ENCODE results near the gene DDX21. TPM values are rescaled to one million over a fixed set of nuclear protein-coding genes. Genes with fewer than 3 reads are reported as not detected.

DDX21 gene
- total and polyA plus RNA-seq, 9 of the 15 experiments (the other 6 are each of a cell fraction or from before 2014, with no cell fraction given) = 143 to 365 (median 281) TPM

DNA sequence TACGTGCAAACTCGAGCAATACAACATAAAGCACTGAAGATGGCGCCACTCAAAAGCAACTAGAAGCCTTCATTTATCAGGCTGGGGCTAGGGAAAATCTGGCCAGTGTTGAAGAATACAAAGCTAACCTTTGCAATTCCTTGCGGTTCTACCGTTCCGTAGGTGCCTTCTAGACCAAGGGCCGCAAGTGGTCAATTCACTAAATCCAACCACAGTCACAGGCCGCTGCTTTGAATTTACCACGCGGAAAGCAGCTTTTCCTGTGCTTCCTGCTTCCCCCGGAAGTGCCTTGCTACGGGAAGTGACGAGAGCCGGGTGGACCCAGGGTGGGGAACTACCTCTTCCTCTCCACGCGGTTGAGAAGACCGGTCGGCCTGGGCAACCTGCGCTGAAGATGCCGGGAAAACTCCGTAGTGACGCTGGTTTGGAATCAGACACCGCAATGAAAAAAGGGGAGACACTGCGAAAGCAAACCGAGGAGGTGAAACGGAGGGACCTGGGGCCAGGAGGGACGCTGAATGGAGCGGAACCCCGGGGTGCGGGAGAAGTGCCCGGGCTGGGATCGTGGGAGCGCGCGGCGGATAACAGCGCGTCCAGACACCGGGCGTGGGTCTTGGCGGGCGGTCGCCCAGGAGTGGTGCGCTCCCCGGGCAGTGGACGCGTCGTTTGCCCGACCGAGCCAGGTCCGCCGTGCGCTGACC, at the start of gene DDX21 (continued):
- TF ChIP-seq ETS1 (conservative IDR thresholded peaks at IDR 0.05; ENCODE audit: control insufficient read depth, low read depth, low read length) (peak; percentile 58; the same call in 1 of the 2 replicates), ZNF212 (CRISPR knock-in tag; IDR thresholded peaks at IDR 0.05) (no peak), NRF1 (conservative IDR thresholded peaks at IDR 0.05 in 1 of 2, IDR thresholded peaks at IDR 0.05 in 1 of 2) (no peak), ZNF384 (IDR thresholded peaks at IDR 0.05; ENCODE audit: low read depth, low read length) (no peak; the same call in 1 of the 2 replicates), ZNF778 (CRISPR knock-in tag; IDR thresholded peaks at IDR 0.05) (no peak), ZNF174 (CRISPR knock-in tag; IDR thresholded peaks at IDR 0.05) (no peak), NR3C1 (CRISPR knock-in tag; IDR thresholded peaks at IDR 0.05) (peak; percentile 84; the same call in 1 of the 2 replicates), CREM (IDR thresholded peaks at IDR 0.05; ENCODE audit: low read depth) (peak; percentile 96), SIN3B (IDR thresholded peaks at IDR 0.05; ENCODE audit: low read depth) (peak; percentile 90), CXXC5 (CRISPR knock-in tag; IDR thresholded peaks at IDR 0.05) (peak; percentile 67), NFYB (IDR thresholded peaks at IDR 0.05; ENCODE audit: extremely low read depth, insufficient read length) (no peak), HNRNPK (IDR thresholded peaks at IDR 0.05; ENCODE audit: low read depth, low read length, poor library complexity, severe bottlenecking) (no peak), ZNF830 (CRISPR knock-in tag; IDR thresholded peaks at IDR 0.05) (no peak), ZNF764 (CRISPR knock-in tag; IDR thresholded peaks at IDR 0.05; ENCODE audit: low read depth) (no peak), TGIF2 (CRISPR knock-in tag; IDR thresholded peaks at IDR 0.05) (no peak), C11orf30 (IDR thresholded peaks at IDR 0.05; ENCODE audit: low read depth) (peak; percentile 90)
- TF ChIP-seq, protein P1, sequence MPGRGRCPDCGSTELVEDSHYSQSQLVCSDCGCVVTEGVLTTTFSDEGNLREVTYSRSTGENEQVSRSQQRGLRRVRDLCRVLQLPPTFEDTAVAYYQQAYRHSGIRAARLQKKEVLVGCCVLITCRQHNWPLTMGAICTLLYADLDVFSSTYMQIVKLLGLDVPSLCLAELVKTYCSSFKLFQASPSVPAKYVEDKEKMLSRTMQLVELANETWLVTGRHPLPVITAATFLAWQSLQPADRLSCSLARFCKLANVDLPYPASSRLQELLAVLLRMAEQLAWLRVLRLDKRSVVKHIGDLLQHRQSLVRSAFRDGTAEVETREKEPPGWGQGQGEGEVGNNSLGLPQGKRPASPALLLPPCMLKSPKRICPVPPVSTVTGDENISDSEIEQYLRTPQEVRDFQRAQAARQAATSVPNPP (IDR thresholded peaks at IDR 0.05; ENCODE audit: borderline replicate concordance, insufficient read depth, insufficient read length) = no peak
- TF ChIP-seq, protein P2, sequence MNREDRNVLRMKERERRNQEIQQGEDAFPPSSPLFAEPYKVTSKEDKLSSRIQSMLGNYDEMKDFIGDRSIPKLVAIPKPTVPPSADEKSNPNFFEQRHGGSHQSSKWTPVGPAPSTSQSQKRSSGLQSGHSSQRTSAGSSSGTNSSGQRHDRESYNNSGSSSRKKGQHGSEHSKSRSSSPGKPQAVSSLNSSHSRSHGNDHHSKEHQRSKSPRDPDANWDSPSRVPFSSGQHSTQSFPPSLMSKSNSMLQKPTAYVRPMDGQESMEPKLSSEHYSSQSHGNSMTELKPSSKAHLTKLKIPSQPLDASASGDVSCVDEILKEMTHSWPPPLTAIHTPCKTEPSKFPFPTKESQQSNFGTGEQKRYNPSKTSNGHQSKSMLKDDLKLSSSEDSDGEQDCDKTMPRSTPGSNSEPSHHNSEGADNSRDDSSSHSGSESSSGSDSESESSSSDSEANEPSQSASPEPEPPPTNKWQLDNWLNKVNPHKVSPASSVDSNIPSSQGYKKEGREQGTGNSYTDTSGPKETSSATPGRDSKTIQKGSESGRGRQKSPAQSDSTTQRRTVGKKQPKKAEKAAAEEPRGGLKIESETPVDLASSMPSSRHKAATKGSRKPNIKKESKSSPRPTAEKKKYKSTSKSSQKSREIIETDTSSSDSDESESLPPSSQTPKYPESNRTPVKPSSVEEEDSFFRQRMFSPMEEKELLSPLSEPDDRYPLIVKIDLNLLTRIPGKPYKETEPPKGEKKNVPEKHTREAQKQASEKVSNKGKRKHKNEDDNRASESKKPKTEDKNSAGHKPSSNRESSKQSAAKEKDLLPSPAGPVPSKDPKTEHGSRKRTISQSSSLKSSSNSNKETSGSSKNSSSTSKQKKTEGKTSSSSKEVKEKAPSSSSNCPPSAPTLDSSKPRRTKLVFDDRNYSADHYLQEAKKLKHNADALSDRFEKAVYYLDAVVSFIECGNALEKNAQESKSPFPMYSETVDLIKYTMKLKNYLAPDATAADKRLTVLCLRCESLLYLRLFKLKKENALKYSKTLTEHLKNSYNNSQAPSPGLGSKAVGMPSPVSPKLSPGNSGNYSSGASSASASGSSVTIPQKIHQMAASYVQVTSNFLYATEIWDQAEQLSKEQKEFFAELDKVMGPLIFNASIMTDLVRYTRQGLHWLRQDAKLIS (CRISPR knock-in tag; IDR thresholded peaks at IDR 0.05) = peak; percentile 92
- TF ChIP-seq, protein P3, sequence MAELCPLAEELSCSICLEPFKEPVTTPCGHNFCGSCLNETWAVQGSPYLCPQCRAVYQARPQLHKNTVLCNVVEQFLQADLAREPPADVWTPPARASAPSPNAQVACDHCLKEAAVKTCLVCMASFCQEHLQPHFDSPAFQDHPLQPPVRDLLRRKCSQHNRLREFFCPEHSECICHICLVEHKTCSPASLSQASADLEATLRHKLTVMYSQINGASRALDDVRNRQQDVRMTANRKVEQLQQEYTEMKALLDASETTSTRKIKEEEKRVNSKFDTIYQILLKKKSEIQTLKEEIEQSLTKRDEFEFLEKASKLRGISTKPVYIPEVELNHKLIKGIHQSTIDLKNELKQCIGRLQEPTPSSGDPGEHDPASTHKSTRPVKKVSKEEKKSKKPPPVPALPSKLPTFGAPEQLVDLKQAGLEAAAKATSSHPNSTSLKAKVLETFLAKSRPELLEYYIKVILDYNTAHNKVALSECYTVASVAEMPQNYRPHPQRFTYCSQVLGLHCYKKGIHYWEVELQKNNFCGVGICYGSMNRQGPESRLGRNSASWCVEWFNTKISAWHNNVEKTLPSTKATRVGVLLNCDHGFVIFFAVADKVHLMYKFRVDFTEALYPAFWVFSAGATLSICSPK (IDR thresholded peaks at IDR 0.05; ENCODE audit: borderline replicate concordance) = no peak

Data from K562 (cell line).